ENCODE measurements around the gene GNAI1. TPM values are rescaled to one million over a fixed set of nuclear protein-coding genes. Genes with fewer than 3 reads are reported as not detected.
"Not testable (repeated sequence)": the region's sequence is repeated elsewhere in the genome, so short reads cannot be mapped to it uniquely, and the experiment has no call there.

Gene GNAI1
- total and polyA plus RNA-seq, 4 donors, result 8.9 to 38.7 (median 20.9) TPM

GRCh38 chr7:80155374-80155773 lies 20.7 kb downstream of the GNAI1 start:
- Histone ChIP-seq H3K4me1 (ENCODE audit: control insufficient read depth in 4 of 4, insufficient read depth in 4 of 4, low read length in 3 of 4) (peaks cover 3 to 23% (median 15%) of the 10 kb centered on the region in 4 donors), H3K4me3 (ENCODE audit: low read depth in 1 of 3, low read length in 3 of 3) (no peak overlapping the region), H3K9me3 (ENCODE audit: control insufficient read depth in 4 of 4, low read length in 3 of 4) (no peaks in the 10 kb centered on the region), H3K36me3 (ENCODE audit: control insufficient read depth in 4 of 4, insufficient read depth in 3 of 4, low read depth in 1 of 4, low read length in 3 of 4) (no peaks in the 10 kb centered on the region), H3K27ac (ENCODE audit: low read depth in 1 of 2, low read length in 2 of 2) (no peak overlapping the region), H3K9ac (ENCODE audit: low read depth in 1 of 2, low read length in 2 of 2) (no peak overlapping the region), H3K27me3 (ENCODE audit: control insufficient read depth in 4 of 4, insufficient read depth in 4 of 4, low read length in 3 of 4) (no peaks in the 10 kb centered on the region)
- WGBS, result 38% methylated on average over 1 of the region's 1 CpG
- DNase-seq (ENCODE audit: low spot score), result no peak
- TF ChIP-seq RAD21 (IDR thresholded peaks at IDR 0.05) (no peak), TAF1 (conservative IDR thresholded peaks at IDR 0.05) (no peak), RXRA (IDR thresholded peaks at IDR 0.05) (no peak), REST (IDR thresholded peaks at IDR 0.05) (no peak), GABPA (IDR thresholded peaks at IDR 0.05 in 1 of 2, conservative IDR thresholded peaks at IDR 0.05 in 1 of 2) (no peak), HNF4G (IDR thresholded peaks at IDR 0.05) (no peak), YY1 (IDR thresholded peaks at IDR 0.05) (no peak), FOXA1 (IDR thresholded peaks at IDR 0.05) (no peak), FOXA2 (IDR thresholded peaks at IDR 0.05) (no peak), CTCF (IDR thresholded peaks at IDR 0.05; ENCODE audit: low read depth, low read length, missing input control) (no peak), EGR1 (IDR thresholded peaks at IDR 0.05; ENCODE audit: low read depth in 2 of 2) (no peak), MAX (IDR thresholded peaks at IDR 0.05) (no peak), NR2F2 (IDR thresholded peaks at IDR 0.05) (no peak), SP1 (IDR thresholded peaks at IDR 0.05) (no peak)

- not testable (repeated sequence) for H3K27me3 ChIP-seq (ENCODE audit: control insufficient read depth in 4 of 4, insufficient read depth in 4 of 4, low read length in 3 of 4); H3K27ac ChIP-seq (ENCODE audit: low read depth in 1 of 2, low read length in 2 of 2); H3K9me3 ChIP-seq (ENCODE audit: control insufficient read depth in 4 of 4, low read length in 3 of 4); H3K36me3 ChIP-seq (ENCODE audit: control insufficient read depth in 4 of 4, insufficient read depth in 3 of 4, low read depth in 1 of 4, low read length in 3 of 4); H3K4me3 ChIP-seq (ENCODE audit: low read depth in 1 of 3, low read length in 3 of 3); DNase-seq (ENCODE audit: low spot score); H3K9ac ChIP-seq (ENCODE audit: low read depth in 1 of 2, low read length in 2 of 2)
- 94% methylated on average over 4 of the region's 4 CpGs for WGBS
- peaks cover 3 to 19% (median 15%) of the 10 kb centered on the region in 4 donors for H3K4me1 ChIP-seq (ENCODE audit: control insufficient read depth in 4 of 4, insufficient read depth in 4 of 4, low read length in 3 of 4)
These were observed 23.1 kb downstream of the GNAI1 start for GRCh38 chr7:80157770-80158169.

GRCh38 chr7:80159802-80160201 lies 25.2 kb downstream of the GNAI1 start:
- peaks cover 1 to 14% (median 10%) of the 10 kb centered on the region in 4 donors for H3K4me1 ChIP-seq (ENCODE audit: control insufficient read depth in 4 of 4, insufficient read depth in 4 of 4, low read length in 3 of 4)
- no peak overlapping the region for H3K9ac ChIP-seq (ENCODE audit: low read depth in 1 of 2, low read length in 2 of 2)
- no peak overlapping the region for H3K27ac ChIP-seq (ENCODE audit: low read depth in 1 of 2, low read length in 2 of 2)
- WGBS, result 68% methylated on average over 3 of the region's 3 CpGs
- no peaks in the 10 kb centered on the region for H3K36me3 ChIP-seq (ENCODE audit: control insufficient read depth in 4 of 4, insufficient read depth in 3 of 4, low read depth in 1 of 4, low read length in 3 of 4)
- no peak for DNase-seq (ENCODE audit: low spot score)
- no peak overlapping the region for H3K4me3 ChIP-seq (ENCODE audit: low read depth in 1 of 3, low read length in 3 of 3)
- no peaks in the 10 kb centered on the region for H3K9me3 ChIP-seq (ENCODE audit: control insufficient read depth in 4 of 4, low read length in 3 of 4)
- H3K27me3 ChIP-seq (ENCODE audit: control insufficient read depth in 4 of 4, insufficient read depth in 4 of 4, low read length in 3 of 4), result no peaks in the 10 kb centered on the region
- TF ChIP-seq RXRA (IDR thresholded peaks at IDR 0.05) (no peak), REST (IDR thresholded peaks at IDR 0.05) (no peak), NR2F2 (IDR thresholded peaks at IDR 0.05) (no peak), RAD21 (IDR thresholded peaks at IDR 0.05) (no peak), YY1 (IDR thresholded peaks at IDR 0.05) (no peak), FOXA1 (IDR thresholded peaks at IDR 0.05) (no peak), HNF4G (IDR thresholded peaks at IDR 0.05) (no peak), JUND (IDR thresholded peaks at IDR 0.05) (no peak), ZBTB33 (IDR thresholded peaks at IDR 0.05) (no peak), HNF4A (conservative IDR thresholded peaks at IDR 0.05) (no peak), SP1 (IDR thresholded peaks at IDR 0.05) (no peak)
